Measurements from ENCODE around the gene TBC1D22A. TPM values are rescaled to one million over a fixed set of nuclear protein-coding genes. Genes with fewer than 3 reads are reported as not detected.

The TBC1D22A gene
- total and polyA plus RNA-seq, 10 of the 15 experiments (the other 5 are each of a cell fraction or from before 2014, with no cell fraction given) = 0.63 to 44.7 (median 27.4) TPM

- ATAC-seq = no peak
- intact Hi-C loops (cut with micrococcal nuclease; ENCODE audit: unreplicated experiment) (no loop called here), in situ Hi-C loops (cut with MboI) (no loop called here)
- FAIRE-seq = no peak
- Histone ChIP-seq H2AFZ (ENCODE audit: control insufficient read depth, low read depth, low read length) (no peak overlapping the region), H3K79me2 (ENCODE audit: control insufficient read depth, insufficient read depth, low read length) (no peaks in the 10 kb centered on the region), H3K27me3 (replicated peaks in 1 of 2; ENCODE audit: control insufficient read depth in 2 of 2, insufficient read depth in 2 of 2, low read length in 1 of 2) (no peaks in the 10 kb centered on the region), H4K20me1 (ENCODE audit: control insufficient read depth, insufficient read depth) (no peaks in the 10 kb centered on the region), H3K9ac (ENCODE audit: control insufficient read depth, insufficient read depth, low read length) (no peak overlapping the region), H3K4me1 (ENCODE audit: control insufficient read depth, insufficient read depth, low read length) (no peaks in the 10 kb centered on the region), H3K27ac (ENCODE audit: control insufficient read depth, insufficient read depth) (no peak overlapping the region), H3K4me3 (no peak overlapping the region), H3K9me3 (replicated peaks; ENCODE audit: control insufficient read depth, insufficient read depth, low read length) (no peaks in the 10 kb centered on the region), H3K4me2 (ENCODE audit: control insufficient read depth, insufficient read depth) (no peak overlapping the region), H3K36me3 (ENCODE audit: control insufficient read depth in 2 of 2, insufficient read depth in 2 of 2, low read length in 1 of 2) (peaks cover 3 to 8% of the 10 kb centered on the region in 2 experiments)
- ChIA-PET SMC1A (ENCODE audit: uncharacterized antibody, unreplicated experiment) (no interaction called here), POLR2A (no interaction called here), RAD21 (ENCODE audit: unreplicated experiment) (no interaction called here), CTCF (no interaction called here)
- 56% methylated on average over 17 of the region's 17 CpGs for WGBS (ENCODE audit: insufficient coverage, insufficient replicate concordance, low lambda C conversion rate, missing lambda C conversion rate)
- no peak for TF ChIP-seq RAD21 (IDR thresholded peaks at IDR 0.05; ENCODE audit: insufficient read depth, low read depth, low read length)
- no peak for TF ChIP-seq DPF2 (IDR thresholded peaks at IDR 0.05)
- no peak for TF ChIP-seq IRF4 (IDR thresholded peaks at IDR 0.05; ENCODE audit: low read depth, low read length)
- TF ChIP-seq SMARCA5 (IDR thresholded peaks at IDR 0.05) = no peak
- TF ChIP-seq TCF7 (IDR thresholded peaks at IDR 0.05; ENCODE audit: borderline replicate concordance) = no peak
- TF ChIP-seq ETV6 (conservative IDR thresholded peaks at IDR 0.05 in 1 of 2, IDR thresholded peaks at IDR 0.05 in 1 of 2; ENCODE audit: borderline replicate concordance in 1 of 2, low read depth in 1 of 2) = no peak
- DNase-seq (ENCODE audit: low read depth, low spot score) = no peak
- no TSS peak for BruUV-seq (replicated peaks)
Observed at GRCh38 chr22:47161631-47162030, 399.2 kb downstream of the TBC1D22A start.

- no peaks in the 10 kb centered on the region for H4K20me1 ChIP-seq (ENCODE audit: control insufficient read depth, insufficient read depth)
- no peak overlapping the region for H3K27ac ChIP-seq (ENCODE audit: control insufficient read depth, insufficient read depth)
- peaks cover 3 to 8% of the 10 kb centered on the region in 2 experiments for H3K36me3 ChIP-seq (ENCODE audit: control insufficient read depth in 2 of 2, insufficient read depth in 2 of 2, low read length in 1 of 2)
- no peaks in the 10 kb centered on the region for H3K27me3 ChIP-seq (replicated peaks in 1 of 2; ENCODE audit: control insufficient read depth in 2 of 2, insufficient read depth in 2 of 2, low read length in 1 of 2)
- in situ Hi-C loops (cut with MboI) = no loop called here
- H3K79me2 ChIP-seq (ENCODE audit: control insufficient read depth, insufficient read depth, low read length) = no peaks in the 10 kb centered on the region
- ChIA-PET CTCF (no interaction called here), SMC1A (ENCODE audit: uncharacterized antibody, unreplicated experiment) (no interaction called here), RAD21 (ENCODE audit: unreplicated experiment) (no interaction called here), POLR2A (no interaction called here)
- no peak overlapping the region for H3K4me2 ChIP-seq (ENCODE audit: control insufficient read depth, insufficient read depth)
- no peak for FAIRE-seq
- 67% methylated on average over 8 of the region's 10 CpGs for WGBS (ENCODE audit: insufficient coverage, insufficient replicate concordance, low lambda C conversion rate, missing lambda C conversion rate)
- H2AFZ ChIP-seq (ENCODE audit: control insufficient read depth, low read depth, low read length) = no peak overlapping the region
- TF ChIP-seq, protein P1, sequence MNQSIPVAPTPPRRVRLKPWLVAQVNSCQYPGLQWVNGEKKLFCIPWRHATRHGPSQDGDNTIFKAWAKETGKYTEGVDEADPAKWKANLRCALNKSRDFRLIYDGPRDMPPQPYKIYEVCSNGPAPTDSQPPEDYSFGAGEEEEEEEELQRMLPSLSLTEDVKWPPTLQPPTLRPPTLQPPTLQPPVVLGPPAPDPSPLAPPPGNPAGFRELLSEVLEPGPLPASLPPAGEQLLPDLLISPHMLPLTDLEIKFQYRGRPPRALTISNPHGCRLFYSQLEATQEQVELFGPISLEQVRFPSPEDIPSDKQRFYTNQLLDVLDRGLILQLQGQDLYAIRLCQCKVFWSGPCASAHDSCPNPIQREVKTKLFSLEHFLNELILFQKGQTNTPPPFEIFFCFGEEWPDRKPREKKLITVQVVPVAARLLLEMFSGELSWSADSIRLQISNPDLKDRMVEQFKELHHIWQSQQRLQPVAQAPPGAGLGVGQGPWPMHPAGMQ (IDR thresholded peaks at IDR 0.05; ENCODE audit: borderline replicate concordance) = no peak
- TF ChIP-seq, protein P2, sequence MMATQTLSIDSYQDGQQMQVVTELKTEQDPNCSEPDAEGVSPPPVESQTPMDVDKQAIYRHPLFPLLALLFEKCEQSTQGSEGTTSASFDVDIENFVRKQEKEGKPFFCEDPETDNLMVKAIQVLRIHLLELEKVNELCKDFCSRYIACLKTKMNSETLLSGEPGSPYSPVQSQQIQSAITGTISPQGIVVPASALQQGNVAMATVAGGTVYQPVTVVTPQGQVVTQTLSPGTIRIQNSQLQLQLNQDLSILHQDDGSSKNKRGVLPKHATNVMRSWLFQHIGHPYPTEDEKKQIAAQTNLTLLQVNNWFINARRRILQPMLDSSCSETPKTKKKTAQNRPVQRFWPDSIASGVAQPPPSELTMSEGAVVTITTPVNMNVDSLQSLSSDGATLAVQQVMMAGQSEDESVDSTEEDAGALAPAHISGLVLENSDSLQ (IDR thresholded peaks at IDR 0.05) = no peak
- H3K9me3 ChIP-seq (replicated peaks; ENCODE audit: control insufficient read depth, insufficient read depth, low read length) = no peaks in the 10 kb centered on the region
- no peak overlapping the region for H3K4me3 ChIP-seq
- ATAC-seq = no peak
- BruUV-seq (replicated peaks) = no TSS peak
- no peak overlapping the region for H3K9ac ChIP-seq (ENCODE audit: control insufficient read depth, insufficient read depth, low read length)
- intact Hi-C loops (cut with micrococcal nuclease; ENCODE audit: unreplicated experiment) = no loop called here
- no peak for DNase-seq (ENCODE audit: low read depth, low spot score)
- no peaks in the 10 kb centered on the region for H3K4me1 ChIP-seq (ENCODE audit: control insufficient read depth, insufficient read depth, low read length)
Observed at GRCh38 chr22:47162865-47163264, 400.4 kb downstream of the TBC1D22A start.

All from GM12878 (cell line).